ENCODE results near the gene KCNH4. TPM values are rescaled to one million over a fixed set of nuclear protein-coding genes. Genes with fewer than 3 reads are reported as not detected.

KCNH4 gene
- total RNA-seq, 1 donor from 2014 or later = not detected

- no peak overlapping the region for H3K4me3 ChIP-seq (ENCODE audit: low read depth, low read length)
- no peak for DNase-seq (ENCODE audit: low read depth)
- no peak for TF ChIP-seq CTCF (conservative IDR thresholded peaks at IDR 0.05; ENCODE audit: low read depth, low read length)
These were observed 73.1 kb downstream of the KCNH4 start for GRCh38 chr17:42107597-42108576.

- no peak overlapping the region for H3K4me3 ChIP-seq (ENCODE audit: low read depth, low read length)
- TF ChIP-seq CTCF (conservative IDR thresholded peaks at IDR 0.05; ENCODE audit: low read depth, low read length) = no peak
- no peak for DNase-seq (ENCODE audit: low read depth)
These were observed 73.8 kb downstream of the KCNH4 start for GRCh38 chr17:42107124-42107523.

Other genes with a start within 250 kb of the KCNH4 start
- 69.8 and 75.9 TPM in 2 replicates for gene CNP, start 214.3 kb downstream of the KCNH4 start, total RNA-seq
- gene DNAJC7, start 163.7 kb downstream of the KCNH4 start, total RNA-seq = 57.6 and 66.8 TPM in 2 replicates
- 37.7 and 53.3 TPM in 2 replicates for gene NKIRAS2, start 161.1 kb downstream of the KCNH4 start, total RNA-seq
- 0.07 and 0.98 TPM in 2 replicates for gene C17orf113, start 130.5 kb downstream of the KCNH4 start, total RNA-seq
- 0.07 TPM in 1 of 2 replicates, not detected in the other for gene ZNF385C, start 82.7 kb downstream of the KCNH4 start, total RNA-seq
- 2.7 and 4.6 TPM in 2 replicates for gene DHX58, start 68.4 kb downstream of the KCNH4 start, total RNA-seq
- gene KAT2A, start 59.8 kb downstream of the KCNH4 start, total RNA-seq = 13.1 and 18.6 TPM in 2 replicates
- not detected in 2 replicates for gene HSPB9, start 58.3 kb downstream of the KCNH4 start, total RNA-seq
- 89.4 and 150 TPM in 2 replicates for gene RAB5C, start 26.2 kb downstream of the KCNH4 start, total RNA-seq
- gene HCRT, start 4.3 kb upstream of the KCNH4 start, total RNA-seq = not detected in 2 replicates
- gene GHDC, start 13.4 kb upstream of the KCNH4 start, total RNA-seq = 15.7 and 17.4 TPM in 2 replicates
- 16.0 and 19.5 TPM in 2 replicates for gene STAT5B, start 95.2 kb upstream of the KCNH4 start, total RNA-seq
- 10.9 and 11.3 TPM in 2 replicates for gene STAT5A, start 107.4 kb upstream of the KCNH4 start, total RNA-seq
- gene STAT3, start 207.3 kb upstream of the KCNH4 start, total RNA-seq = 63.0 and 82.0 TPM in 2 replicates
- gene CAVIN1, start 242.1 kb upstream of the KCNH4 start, total RNA-seq = 184 and 265 TPM in 2 replicates

Data from epithelial cell of proximal tubule (primary cell).